GM12865 (cell line): ENCODE measurements around the gene TRIM44.
"Not testable (repeated sequence)": the region's sequence is repeated elsewhere in the genome, so short reads cannot be mapped to it uniquely, and the experiment has no call there.

Experiments used
- DNase-seq: peaks from one replicate; pipeline ENCODE4 v3.0.0; 2010; ENCODE audit warnings: low read depth
- H3K4me3 ChIP-seq: 2 replicates; pipeline ENCODE4 v1.5.1; 2011; ENCODE audit warnings: mild to moderate bottlenecking, low read depth, low read length, control low read depth
- TF ChIP-seq, protein P1 (sequence below): IDR thresholded peaks from 2 replicates; pipeline ENCODE4 v1.5.1; 2011; ENCODE audit warnings: low read length, control low read depth, low read depth, inconsistent platforms; ENCODE audit not compliant: insufficient read depth; ENCODE audit errors: missing control alignments

The TRIM44 gene

DNA sequence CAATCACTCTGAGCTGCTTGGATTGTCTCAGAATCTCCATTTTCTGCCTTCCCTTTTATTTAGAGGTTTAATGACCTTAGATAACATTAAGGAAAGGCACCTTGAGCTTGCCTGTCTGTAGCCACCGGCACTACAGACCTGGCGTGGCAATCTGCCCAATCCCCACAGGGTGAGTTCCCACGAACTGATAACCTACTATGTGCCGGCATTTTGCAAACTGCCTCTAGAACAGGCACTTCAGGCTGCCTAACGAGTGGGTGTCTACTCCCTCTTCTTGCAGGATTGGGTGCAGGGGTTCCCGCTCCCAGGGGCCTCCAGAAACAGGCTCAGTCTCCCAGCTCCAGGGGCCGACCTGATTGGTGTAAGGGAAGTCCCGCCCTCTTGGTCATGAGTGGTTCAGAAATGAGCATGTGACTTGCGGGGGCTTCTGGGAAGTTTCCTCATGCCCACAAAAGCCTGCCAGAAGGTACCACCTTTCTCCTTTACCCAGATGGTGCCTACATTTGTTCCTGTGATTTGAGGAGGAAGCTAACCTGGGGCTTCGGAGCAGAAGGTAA, 161.2 kb downstream of the TRIM44 start:
- TF ChIP-seq, protein P1, sequence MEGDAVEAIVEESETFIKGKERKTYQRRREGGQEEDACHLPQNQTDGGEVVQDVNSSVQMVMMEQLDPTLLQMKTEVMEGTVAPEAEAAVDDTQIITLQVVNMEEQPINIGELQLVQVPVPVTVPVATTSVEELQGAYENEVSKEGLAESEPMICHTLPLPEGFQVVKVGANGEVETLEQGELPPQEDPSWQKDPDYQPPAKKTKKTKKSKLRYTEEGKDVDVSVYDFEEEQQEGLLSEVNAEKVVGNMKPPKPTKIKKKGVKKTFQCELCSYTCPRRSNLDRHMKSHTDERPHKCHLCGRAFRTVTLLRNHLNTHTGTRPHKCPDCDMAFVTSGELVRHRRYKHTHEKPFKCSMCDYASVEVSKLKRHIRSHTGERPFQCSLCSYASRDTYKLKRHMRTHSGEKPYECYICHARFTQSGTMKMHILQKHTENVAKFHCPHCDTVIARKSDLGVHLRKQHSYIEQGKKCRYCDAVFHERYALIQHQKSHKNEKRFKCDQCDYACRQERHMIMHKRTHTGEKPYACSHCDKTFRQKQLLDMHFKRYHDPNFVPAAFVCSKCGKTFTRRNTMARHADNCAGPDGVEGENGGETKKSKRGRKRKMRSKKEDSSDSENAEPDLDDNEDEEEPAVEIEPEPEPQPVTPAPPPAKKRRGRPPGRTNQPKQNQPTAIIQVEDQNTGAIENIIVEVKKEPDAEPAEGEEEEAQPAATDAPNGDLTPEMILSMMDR, result no peak
- DNase-seq, result no peak
- H3K4me3 ChIP-seq, result no peak overlapping the region

DNA sequence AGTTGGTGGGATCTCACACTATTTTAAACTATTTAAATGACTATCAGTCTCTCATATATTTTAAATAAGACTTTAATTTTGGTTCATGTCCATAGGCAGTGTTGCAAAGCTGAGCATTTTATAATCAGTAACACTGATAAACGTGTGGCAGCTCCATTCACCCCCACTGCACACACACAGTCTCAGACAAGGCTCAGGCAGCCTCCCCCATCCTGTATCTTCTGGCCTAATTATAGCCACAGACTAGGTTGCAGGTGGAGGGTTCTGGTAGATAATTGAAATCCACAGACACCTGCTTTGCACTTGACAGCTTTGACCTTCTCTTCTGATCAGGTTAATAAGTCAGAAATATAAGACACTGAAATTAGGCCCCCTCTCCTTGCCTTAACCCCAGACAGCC, 162.8 kb downstream of the TRIM44 start:
- no peak for DNase-seq
- TF ChIP-seq, protein P1, result no peak
- H3K4me3 ChIP-seq, result no peak overlapping the region

DNA sequence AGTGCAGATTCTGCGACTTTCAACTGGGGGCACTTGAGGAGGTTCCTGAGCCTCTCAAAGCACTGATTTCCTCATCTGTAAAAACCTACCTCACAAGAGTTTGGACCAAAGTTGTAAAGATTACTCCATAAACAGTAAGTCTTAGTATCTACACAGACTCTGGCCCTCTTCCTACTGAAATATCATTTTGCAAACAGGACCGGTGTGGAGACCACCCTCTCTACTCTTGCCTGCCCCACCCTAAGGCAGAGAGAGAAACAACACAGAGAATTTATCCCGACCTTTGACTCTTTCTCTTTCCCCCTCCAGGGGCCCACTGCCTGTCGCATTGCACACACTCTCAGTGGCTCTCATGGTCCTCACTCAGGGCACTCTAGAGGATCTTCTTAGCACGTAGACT, 163.4 kb downstream of the TRIM44 start:
- no peak for DNase-seq
- H3K4me3 ChIP-seq, result no peak overlapping the region
- TF ChIP-seq, protein P1, result no peak

DNA sequence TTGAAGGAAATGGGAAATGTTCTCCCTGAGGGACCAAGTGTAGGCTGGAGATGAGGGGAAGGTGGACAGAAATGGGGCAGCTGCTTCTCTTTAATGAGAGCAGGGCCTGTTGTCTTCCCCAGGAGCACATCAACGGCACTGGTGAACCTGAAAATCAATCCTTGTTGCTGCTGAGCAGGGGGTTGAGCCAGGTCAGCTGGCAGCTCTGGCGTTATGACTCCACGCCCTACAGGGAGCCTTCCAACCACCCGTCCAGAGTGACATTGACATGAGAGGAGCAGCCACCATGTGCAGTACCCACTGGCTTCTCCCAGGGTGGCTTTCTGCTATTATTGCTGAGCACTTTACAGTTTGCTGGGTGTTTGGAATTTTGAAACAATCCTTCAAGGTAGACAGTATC, 164.4 kb downstream of the TRIM44 start:
- no peak overlapping the region for H3K4me3 ChIP-seq
- TF ChIP-seq, protein P1, result no peak
- DNase-seq, result no peak

DNA sequence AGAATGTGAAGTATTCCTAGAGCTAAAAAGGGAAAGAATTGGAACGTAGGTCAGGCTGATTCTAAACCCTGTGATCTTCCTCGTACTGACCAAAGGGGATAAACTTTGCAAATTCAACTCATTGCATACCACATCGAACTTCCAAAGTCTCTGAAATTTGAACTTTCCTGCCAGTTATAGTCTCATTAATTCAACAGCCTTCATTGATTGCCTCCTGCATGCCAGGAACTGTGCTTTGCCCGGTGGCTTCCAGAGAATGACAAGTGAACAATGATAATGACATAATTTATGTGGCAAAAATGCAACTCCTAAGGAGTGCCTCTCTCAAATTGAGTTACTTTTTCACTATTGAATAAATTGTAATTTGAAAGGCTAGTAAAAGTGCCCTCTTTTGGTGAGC, 173.6 kb downstream of the TRIM44 start:
- no peak overlapping the region for H3K4me3 ChIP-seq
- TF ChIP-seq, protein P1, result no peak
- DNase-seq, result no peak

DNA sequence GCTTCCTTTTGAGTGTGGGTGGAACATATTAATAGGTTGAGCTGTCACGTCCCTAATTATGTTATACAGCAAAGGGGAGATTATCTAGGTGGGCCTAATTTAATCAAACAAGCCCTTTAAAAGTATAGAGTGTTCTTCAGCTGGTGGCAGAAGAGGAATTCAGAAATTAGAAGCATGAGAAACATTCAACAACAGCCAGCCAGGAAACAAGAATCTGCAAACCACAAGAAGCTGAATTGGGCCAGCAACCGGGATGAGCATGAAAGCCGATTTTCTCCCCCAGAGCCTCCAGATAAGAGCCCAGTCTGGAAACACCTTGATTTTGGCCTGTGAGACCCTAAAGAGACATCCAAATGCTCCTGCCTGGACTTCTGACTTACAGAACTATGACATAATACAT, 175.5 kb downstream of the TRIM44 start:
- TF ChIP-seq, protein P1, result no peak
- H3K4me3 ChIP-seq, result no peak overlapping the region
- no peak for DNase-seq

DNA sequence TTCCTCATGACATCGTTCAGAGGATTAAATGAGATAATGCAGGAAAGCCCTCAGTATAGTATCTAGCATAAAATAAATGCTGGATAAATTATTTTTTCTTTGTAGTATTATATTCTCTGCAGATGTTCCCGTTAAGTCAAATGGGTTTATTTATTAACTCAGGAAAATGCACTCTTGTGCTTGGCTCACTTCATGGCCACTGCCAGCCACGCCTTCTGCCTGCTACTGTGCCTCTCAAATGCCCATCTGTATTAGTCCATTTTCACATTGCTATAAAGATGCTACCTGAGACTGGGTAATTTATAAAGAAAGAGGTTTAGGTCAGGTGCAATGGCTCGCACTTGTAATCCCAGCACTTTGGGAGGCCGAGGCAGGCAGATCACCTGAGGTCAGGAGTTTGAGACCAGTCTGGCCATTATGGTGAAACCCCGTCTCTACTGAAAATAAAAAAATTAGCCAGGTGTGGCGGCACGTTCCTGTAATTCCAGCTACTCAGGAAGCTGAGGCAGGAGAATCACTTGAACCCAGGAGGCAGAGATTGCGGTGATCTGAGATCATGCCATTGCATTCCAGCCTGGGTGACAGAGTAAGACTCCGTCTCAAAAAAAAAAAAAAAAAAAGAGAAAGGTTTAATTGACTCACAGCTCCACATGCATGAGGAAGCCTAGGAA, 176.3 kb downstream of the TRIM44 start:
- not testable (repeated sequence) for DNase-seq, H3K4me3 ChIP-seq
